Measurements from ENCODE around the gene EXOSC1.

GRCh38 chr10:97428572-97428981, 17.2 kb downstream of the EXOSC1 start:
- TF ChIP-seq MXI1 (IDR thresholded peaks at IDR 0.05; ENCODE audit: borderline replicate concordance, low read depth, low read length): no peak
- no peak for TF ChIP-seq TAF1 (CRISPR knock-in tag; IDR thresholded peaks at IDR 0.05)
- TF ChIP-seq ZNF530 (CRISPR knock-in tag; IDR thresholded peaks at IDR 0.05; ENCODE audit: low read depth): no peak
- no peak for TF ChIP-seq CTCF (CRISPR knock-in tag; IDR thresholded peaks at IDR 0.05)
- TF ChIP-seq EZH2 (conservative IDR thresholded peaks at IDR 0.05; ENCODE audit: low read depth, low read length): no peak
- TF ChIP-seq MLX (CRISPR knock-in tag; IDR thresholded peaks at IDR 0.05): no peak
- no peak for TF ChIP-seq REST (IDR thresholded peaks at IDR 0.05; ENCODE audit: borderline replicate concordance in 1 of 2, low read depth in 1 of 2, low read length in 2 of 2)

Data from HepG2 (cell line).